Sigmoid colon (tissue), 7 donors: Measurements from ENCODE around the gene GPC6. TPM values are rescaled to one million over a fixed set of nuclear protein-coding genes. Genes with fewer than 3 reads are reported as not detected.

ENCODE experiments used
- DNase-seq: peaks from one replicate; pipeline ENCODE4 v3.0.0-alpha.2; 2019
- H3K27ac ChIP-seq, 4 donors: fragments of 200-600 bp; sonication (generic); one replicate each; pipeline ENCODE4 v1.5.1; 2016 to 2019; ENCODE audit warnings: mild to moderate bottlenecking in 1 of 4
- H3K27me3 ChIP-seq, 3 donors: fragments of 200-600 bp; sonication (generic); one replicate each; pipeline ENCODE4 v1.5.1; 2019; ENCODE audit warnings: mild to moderate bottlenecking in 1 of 3
- H3K36me3 ChIP-seq, 4 donors: fragments of 200-600 bp; sonication (generic); one replicate each; pipeline ENCODE4 v1.5.1; 2016 to 2019
- H3K4me1 ChIP-seq, 4 donors: fragments of 200-600 bp; sonication (generic); one replicate each; pipeline ENCODE4 v1.5.1; 2017 to 2019
- H3K4me3 ChIP-seq, 4 donors: fragments of 200-600 bp; sonication (generic); one replicate each; pipeline ENCODE4 v1.5.1; 2017 to 2019; ENCODE audit warnings: mild to moderate bottlenecking in 2 of 4, moderate library complexity in 1 of 4
- H3K9me3 ChIP-seq, 4 donors: fragments of 200-600 bp in 3 of 4; sonication (generic) in 3 of 4; one replicate each; pipeline versions ENCODE4 v1.5.1 to v1.6.1; 2013 to 2019
- EP300 ChIP-seq, 4 donors: sonication (generic); formaldehyde crosslinking; IDR thresholded peaks; one replicate each; pipeline ENCODE4 v1.6.1; 2017; ENCODE audit warnings: antibody characterized with exemption in 4 of 4
- POLR2A ChIP-seq, 2 donors: fragments of 450-650 bp; IDR thresholded peaks; one replicate each; pipeline ENCODE4 v1.6.1; 2016; ENCODE audit warnings: antibody characterized with exemption in 2 of 2, mild to moderate bottlenecking in 2 of 2, moderate library complexity in 2 of 2
- POLR2AphosphoS5 ChIP-seq, 4 donors: sonication (generic); formaldehyde crosslinking; IDR thresholded peaks; one replicate each; pipeline ENCODE4 v1.6.1; 2017; ENCODE audit warnings: antibody characterized with exemption in 4 of 4
- WGBS, 2 donors: extraction: QIAGEN DNeasy Blood & Tissue Kit; methylation state at CpG; one replicate each; pipeline ENCODE4 v1.1.7; 2013; 5-methylcytosine and 5-hydroxymethylcytosine counted together
- intact Hi-C: fragments of 100-400 bp; cut with DNase I; formaldehyde crosslinking; loops from one replicate; pipeline ENCODE4 v1.15.1; 2023
- polyA plus RNA-seq, 3 donors: library from polyadenylated mRNA; stranded (reverse); fragments of 200-250 nt; gene quantifications; one replicate each; pipeline ENCODE4 v1.2.3, GENCODE V29; 2013
- total RNA-seq, 4 donors: library from RNA; depleted of rRNA; stranded (reverse); fragments of >200 nt; gene quantifications; one replicate each; pipeline ENCODE4 v1.1.0, GENCODE V29; 2016
- TF ChIP-seq, protein P1 (sequence below), 4 experiments: fragments of 450-650 bp in 3 of 4; fragments of 200-600 bp in 1 of 4; IDR thresholded peaks; one replicate each; pipeline ENCODE4 v1.5.1; 2016 to 2019; ENCODE audit warnings: antibody characterized with exemption in 4 of 4, mild to moderate bottlenecking in 3 of 4, moderate library complexity in 2 of 4
- donor health status: healthy with polysubstance abuse.
- donor health status: Bipolar disorder and iron deficiency.
- donor health status: healthy.

GPC6 gene
- total and polyA plus RNA-seq, 7 donors = 0.23 to 27.5 (median 14.4) TPM

DNA sequence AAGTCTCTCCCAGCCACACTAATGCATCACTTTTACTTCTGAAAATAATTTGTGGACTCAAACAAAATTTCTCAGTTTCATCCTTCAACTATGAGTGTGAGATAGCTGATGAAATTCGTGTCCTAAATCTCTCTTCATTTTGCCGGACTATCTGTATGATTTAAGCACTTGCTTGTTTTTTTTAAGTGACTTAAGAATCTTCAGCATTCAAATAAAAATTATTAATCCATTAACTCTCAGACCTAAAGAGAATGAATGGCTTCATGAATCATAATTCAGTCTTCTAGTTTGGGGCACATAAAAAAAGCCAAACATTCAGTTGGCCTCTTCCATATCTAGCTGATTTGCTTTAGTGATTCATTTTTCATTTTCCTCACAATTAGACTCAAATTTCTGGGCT lies 673.4 kb downstream of the GPC6 start:
- intact Hi-C loops = no loop called here
- 54 to 70% methylated on average over 2 of the region's 2 CpGs for WGBS, 2 donors
- peak overlapping the region in 1 of 4 donors; percentile 46 for H3K27ac ChIP-seq

DNA sequence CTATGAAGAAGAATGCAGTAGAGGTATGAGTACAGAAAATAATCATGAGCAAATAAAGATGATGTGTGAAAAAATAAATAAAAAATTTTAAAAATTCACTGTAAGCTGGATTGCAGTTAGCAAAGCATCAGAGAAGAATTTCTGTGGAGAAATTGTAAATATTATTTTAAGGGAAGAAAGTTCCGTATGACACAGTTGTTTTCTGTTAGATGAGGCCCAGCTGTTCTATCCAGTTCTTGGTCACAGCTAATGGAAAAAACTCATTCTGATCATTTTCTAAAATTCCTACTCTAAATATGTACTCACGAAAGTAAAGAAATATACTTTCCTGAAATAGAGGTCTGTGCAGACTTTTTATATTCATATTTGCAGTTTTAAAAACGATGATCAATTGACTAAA lies 674.1 kb downstream of the GPC6 start:
- no peak for DNase-seq
- TF ChIP-seq, protein P1, sequence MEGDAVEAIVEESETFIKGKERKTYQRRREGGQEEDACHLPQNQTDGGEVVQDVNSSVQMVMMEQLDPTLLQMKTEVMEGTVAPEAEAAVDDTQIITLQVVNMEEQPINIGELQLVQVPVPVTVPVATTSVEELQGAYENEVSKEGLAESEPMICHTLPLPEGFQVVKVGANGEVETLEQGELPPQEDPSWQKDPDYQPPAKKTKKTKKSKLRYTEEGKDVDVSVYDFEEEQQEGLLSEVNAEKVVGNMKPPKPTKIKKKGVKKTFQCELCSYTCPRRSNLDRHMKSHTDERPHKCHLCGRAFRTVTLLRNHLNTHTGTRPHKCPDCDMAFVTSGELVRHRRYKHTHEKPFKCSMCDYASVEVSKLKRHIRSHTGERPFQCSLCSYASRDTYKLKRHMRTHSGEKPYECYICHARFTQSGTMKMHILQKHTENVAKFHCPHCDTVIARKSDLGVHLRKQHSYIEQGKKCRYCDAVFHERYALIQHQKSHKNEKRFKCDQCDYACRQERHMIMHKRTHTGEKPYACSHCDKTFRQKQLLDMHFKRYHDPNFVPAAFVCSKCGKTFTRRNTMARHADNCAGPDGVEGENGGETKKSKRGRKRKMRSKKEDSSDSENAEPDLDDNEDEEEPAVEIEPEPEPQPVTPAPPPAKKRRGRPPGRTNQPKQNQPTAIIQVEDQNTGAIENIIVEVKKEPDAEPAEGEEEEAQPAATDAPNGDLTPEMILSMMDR (IDR thresholded peaks at IDR 0.05) = no peak
- TF ChIP-seq POLR2A (IDR thresholded peaks at IDR 0.05) = no peak
- peak in 2 of 4 donors; percentile 10 to 16 for TF ChIP-seq POLR2AphosphoS5 (IDR thresholded peaks at IDR 0.05)
- TF ChIP-seq EP300 (IDR thresholded peaks at IDR 0.05) = no peak
- 69 to 72% methylated on average over 3 of the region's 3 CpGs for WGBS, 2 donors
- H3K9me3 ChIP-seq = no peaks in the 10 kb centered on the region
- no peak overlapping the region for H3K4me3 ChIP-seq
- no peaks in the 10 kb centered on the region for H3K36me3 ChIP-seq
- intact Hi-C loops = no loop called here
- peaks cover 0 to 3% (median 0%) of the 10 kb centered on the region in 4 donors for H3K4me1 ChIP-seq
- peak overlapping the region in 1 of 4 donors; percentile 46 for H3K27ac ChIP-seq
- H3K27me3 ChIP-seq = no peaks in the 10 kb centered on the region

More for the DNA sequence above, 673.4 kb downstream of the GPC6 start:
- no peak for DNase-seq
- no peaks in the 10 kb centered on the region for H3K36me3 ChIP-seq
- TF ChIP-seq EP300 (IDR thresholded peaks at IDR 0.05) (no peak), POLR2AphosphoS5 (IDR thresholded peaks at IDR 0.05) (no peak), POLR2A (IDR thresholded peaks at IDR 0.05) (no peak)
- TF ChIP-seq, protein P1 (IDR thresholded peaks at IDR 0.05) = no peak
- no peak overlapping the region for H3K4me3 ChIP-seq
- no peaks in the 10 kb centered on the region for H3K9me3 ChIP-seq
- peaks cover 0 to 3% (median 0%) of the 10 kb centered on the region in 4 donors for H3K4me1 ChIP-seq
- no peaks in the 10 kb centered on the region for H3K27me3 ChIP-seq

DNA sequence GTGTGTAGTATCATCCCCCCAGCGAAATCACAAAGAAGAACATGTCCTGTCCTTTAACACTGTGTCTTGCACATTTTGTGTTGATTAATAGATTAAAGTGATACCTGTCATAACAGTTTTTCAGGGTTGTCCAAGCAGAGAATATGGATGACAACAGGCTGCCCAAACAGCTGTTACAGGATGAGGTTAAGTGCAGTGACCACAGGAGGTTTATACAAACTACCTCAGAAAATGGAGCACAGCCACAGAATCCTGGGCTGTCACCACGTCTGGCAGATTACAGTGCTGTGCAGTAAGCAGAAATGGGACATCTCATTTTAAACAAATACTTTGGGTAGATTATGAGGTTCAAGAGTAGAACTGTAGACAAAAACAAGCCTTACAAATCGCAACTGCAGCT lies 677.3 kb downstream of the GPC6 start:
- TF ChIP-seq POLR2A (IDR thresholded peaks at IDR 0.05) = no peak
- TF ChIP-seq EP300 (IDR thresholded peaks at IDR 0.05) = no peak
- TF ChIP-seq, protein P1 (IDR thresholded peaks at IDR 0.05) = no peak
- TF ChIP-seq POLR2AphosphoS5 (IDR thresholded peaks at IDR 0.05) = no peak
- Histone ChIP-seq H3K27ac (no peak overlapping the region), H3K36me3 (no peaks in the 10 kb centered on the region), H3K4me1 (peaks cover 0 to 3% (median 0%) of the 10 kb centered on the region in 4 donors), H3K9me3 (no peaks in the 10 kb centered on the region), H3K27me3 (no peaks in the 10 kb centered on the region), H3K4me3 (no peak overlapping the region)
- intact Hi-C loops = no loop called here
- WGBS, 2 donors = 61 to 65% methylated on average over 3 of the region's 3 CpGs
- peak; percentile 65 for DNase-seq

DNA sequence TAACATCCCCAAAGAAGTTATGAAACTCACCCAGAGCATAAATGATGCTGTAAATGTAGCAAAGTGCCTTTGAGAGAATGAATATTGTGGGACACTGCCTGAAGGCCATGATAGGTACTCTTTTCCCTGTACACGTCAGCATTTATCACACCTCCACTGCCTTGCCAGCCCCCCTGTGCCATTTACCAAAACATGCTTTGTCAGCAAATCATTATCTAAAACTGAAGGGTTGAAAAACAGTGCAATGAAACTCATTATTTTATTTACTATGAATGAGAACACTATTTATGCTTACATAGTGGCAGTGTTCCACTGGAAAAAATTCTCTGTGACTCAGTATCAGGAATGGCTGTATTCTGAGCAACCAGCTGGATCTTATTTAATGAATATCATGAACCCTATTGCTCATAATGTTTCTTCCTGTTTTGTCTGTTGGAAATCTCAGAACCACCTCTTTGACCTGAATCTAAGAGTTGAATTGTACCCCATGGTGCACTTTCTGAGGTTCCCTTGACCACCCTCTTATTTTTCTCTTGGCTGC lies 688.7 kb downstream of the GPC6 start:
- no peak for DNase-seq
- intact Hi-C loops = no loop called here
- H3K4me3 ChIP-seq = no peak overlapping the region
- no peaks in the 10 kb centered on the region for H3K4me1 ChIP-seq
- TF ChIP-seq EP300 (IDR thresholded peaks at IDR 0.05) (no peak), POLR2AphosphoS5 (IDR thresholded peaks at IDR 0.05) (no peak), POLR2A (IDR thresholded peaks at IDR 0.05) (no peak)
- TF ChIP-seq, protein P1 (IDR thresholded peaks at IDR 0.05) = no peak
- no peaks in the 10 kb centered on the region for H3K27me3 ChIP-seq
- no peaks in the 10 kb centered on the region for H3K9me3 ChIP-seq
- WGBS, 2 donors = 61 to 82% methylated on average over 1 of the region's 1 CpG
- H3K27ac ChIP-seq = peak overlapping the region in 1 of 4 donors; percentile 21
- H3K36me3 ChIP-seq = no peaks in the 10 kb centered on the region
